ENCODE measurements around the gene MAT2A. TPM values are rescaled to one million over a fixed set of nuclear protein-coding genes. Genes with fewer than 3 reads are reported as not detected.
"Not testable (repeated sequence)": the region's sequence is repeated elsewhere in the genome, so short reads cannot be mapped to it uniquely, and the experiment has no call there.

MAT2A gene
- total RNA-seq, 1 donor from 2014 or later: 55.4 TPM

DNA sequence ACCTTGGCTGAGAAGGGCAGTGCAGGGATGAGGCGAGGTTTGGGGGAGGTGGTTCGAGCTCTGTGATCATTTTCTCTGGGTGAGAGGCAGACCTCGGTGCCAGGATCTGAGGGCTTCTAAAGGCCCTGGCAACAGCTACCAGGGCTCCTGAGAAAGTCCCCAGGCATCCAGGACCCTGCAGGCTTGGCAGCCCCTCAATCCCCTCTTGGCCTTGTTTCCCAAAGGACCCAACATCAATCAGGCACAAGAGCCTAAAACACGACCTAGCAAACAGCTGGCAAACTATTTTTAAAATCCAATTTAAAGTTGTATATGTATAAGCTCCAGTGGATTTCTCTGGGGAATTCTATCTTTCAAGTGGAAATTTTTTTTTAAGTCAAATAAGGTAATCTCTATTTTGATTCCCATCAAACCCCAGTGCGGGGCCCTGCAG, 15.0 kb upstream of the MAT2A start:
- DNase-seq (ENCODE audit: low spot score in 2 of 2) (no peak), FAIRE-seq (no peak)

DNA sequence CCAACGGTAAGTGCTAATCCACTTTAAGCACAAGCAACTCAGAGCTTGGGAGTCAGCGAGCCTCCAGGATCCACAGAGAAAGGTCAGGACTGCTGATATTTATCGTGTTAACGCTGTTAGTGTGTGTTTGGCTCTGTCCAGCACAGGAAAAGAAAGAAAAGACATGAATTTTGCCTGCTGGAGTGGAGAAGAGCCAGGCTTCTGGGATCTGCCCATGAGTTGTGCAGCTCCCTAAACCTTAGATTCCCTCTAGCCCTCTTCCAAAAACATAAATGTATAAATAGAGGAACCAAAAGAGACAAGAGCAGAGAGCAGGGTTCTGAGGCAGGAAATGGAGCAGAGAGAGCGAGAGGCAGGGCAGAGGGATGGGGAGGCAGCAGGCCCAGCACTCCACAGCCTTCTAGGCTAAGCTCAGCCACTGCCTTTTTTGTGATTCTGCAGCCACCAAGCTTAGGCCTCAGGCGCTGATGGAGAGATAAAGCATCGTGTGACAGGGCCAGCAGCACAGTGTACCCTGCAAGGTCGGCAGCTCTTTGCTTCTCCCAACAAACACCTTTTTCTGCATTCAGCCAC, 14.5 kb upstream of the MAT2A start:
- no peak for DNase-seq (ENCODE audit: low spot score in 2 of 2)

DNA sequence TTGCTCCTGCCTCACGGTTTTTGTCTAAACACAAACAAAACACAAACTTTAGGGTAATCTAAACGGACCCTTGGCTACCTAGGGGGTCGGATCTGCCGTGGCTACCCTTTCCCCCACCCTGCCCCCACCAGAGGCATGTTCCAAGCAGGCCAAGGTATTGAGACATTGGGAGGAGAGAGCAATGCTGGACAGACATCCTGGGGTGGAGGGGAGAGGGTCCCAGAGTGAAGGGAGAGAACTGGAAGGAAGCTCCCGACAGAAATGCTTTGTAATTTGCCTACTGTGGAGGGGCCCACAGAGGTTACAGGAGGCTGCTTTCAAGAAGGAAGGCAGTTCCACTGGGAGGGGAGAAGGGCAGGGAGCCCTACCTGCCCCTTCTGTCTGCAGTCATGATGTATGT, 13.9 kb upstream of the MAT2A start:
- FAIRE-seq (no peak), DNase-seq (ENCODE audit: low spot score in 2 of 2) (no peak)

More for the DNA sequence above, 14.5 kb upstream of the MAT2A start:
- FAIRE-seq: no peak

DNA sequence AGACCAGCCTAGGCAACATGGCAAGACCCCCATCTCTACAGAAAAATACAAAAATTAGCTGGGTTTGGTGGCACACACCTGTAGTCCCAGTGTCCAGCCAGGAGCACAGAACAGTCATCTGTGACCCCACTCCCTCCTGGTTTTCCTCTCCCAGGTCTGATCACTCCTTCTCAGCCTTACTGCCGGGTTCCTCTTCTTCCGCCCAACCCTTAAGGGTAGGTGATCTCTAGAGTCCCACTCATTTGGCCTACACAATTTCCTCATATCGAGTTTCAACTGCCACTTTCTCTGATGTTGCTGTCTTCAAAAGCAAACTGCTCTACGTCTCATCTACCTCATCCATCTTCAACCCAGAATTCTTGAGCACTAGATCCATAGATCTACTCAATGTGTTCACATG, 13.4 kb upstream of the MAT2A start:
- FAIRE-seq: no peak
- no peak for DNase-seq (ENCODE audit: low spot score in 2 of 2)

DNA sequence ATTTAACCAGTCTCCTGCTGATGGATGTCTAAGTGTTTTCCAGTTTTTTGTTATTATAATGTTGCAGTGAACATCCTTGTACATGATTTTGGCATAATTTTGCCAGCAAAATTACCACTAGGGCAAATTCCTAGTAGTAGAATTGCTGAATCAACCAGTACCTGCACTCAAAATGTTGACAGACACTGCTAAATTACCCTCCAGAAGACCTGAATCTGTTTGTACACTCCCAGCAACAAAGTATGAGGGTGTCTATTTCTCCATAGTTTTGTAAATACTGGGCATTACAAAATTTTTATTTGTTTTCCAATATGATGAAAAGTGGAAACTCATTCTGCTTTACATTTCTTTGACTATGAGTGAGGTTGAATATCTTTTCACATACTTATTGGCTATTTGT, 11.2 kb upstream of the MAT2A start:
- no peak for FAIRE-seq
- no peak for DNase-seq (ENCODE audit: low spot score in 2 of 2)

DNA sequence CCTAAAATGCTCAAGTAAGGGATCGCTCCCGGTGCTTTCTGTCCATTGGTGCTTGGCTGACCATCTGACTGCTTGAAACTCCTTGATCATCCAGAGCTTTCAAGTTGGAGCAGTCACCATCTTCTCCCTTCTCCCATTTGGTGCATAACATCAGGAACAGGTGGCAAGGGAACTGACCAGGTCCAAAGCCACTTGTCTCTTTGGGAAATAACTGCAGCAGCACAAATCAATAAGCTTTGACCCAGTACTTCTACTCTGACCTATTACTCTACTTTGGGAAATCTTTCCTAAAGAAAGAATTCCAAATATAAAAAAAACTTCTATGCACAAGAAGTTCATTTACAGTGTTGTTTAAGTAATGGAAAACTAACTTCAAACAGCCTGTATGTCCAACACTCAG, 10.6 kb upstream of the MAT2A start:
- DNase-seq (ENCODE audit: low spot score in 2 of 2) (no peak), FAIRE-seq (no peak)

DNA sequence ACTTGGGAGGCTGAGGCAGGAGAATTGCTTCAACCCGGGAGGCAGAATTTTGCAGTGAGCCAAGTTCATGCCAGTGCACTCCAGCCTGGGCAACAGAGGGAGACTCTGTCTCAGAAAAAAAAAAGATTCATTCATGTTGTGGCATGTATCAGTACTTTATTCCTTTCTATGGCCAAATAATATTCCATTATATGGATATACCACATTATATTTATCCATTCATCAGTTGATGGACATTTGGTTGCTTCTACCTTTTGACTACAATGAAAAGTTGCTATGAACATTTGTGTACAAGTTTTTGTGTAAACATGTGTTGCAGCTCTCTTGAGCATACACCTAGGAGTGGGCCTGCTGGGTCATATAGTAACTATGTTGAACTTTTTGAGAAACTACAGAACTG, 9.2 kb upstream of the MAT2A start:
- DNase-seq (ENCODE audit: low spot score in 2 of 2) (no peak), FAIRE-seq (no peak)

DNA sequence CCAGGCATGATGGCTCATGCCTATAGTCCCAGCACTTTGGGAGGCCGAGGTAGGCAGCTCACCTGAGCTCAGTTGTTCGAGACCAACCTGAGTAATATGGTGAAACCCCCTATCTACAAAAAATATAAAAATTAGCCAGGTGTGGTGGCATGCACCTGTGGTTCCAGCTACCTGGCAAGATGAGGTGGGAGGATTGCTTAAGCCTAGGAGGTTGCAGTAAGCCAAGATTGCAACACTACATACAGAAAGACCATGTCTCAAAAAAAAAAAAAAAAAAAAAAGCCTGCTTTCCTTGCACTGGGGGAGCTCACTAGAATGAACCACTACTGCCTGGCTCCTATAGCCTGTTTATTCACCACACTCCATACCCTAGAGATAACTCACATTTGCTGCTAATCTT, 7.4 kb upstream of the MAT2A start:
- no peak for FAIRE-seq
- no peak for DNase-seq (ENCODE audit: low spot score in 2 of 2)

DNA sequence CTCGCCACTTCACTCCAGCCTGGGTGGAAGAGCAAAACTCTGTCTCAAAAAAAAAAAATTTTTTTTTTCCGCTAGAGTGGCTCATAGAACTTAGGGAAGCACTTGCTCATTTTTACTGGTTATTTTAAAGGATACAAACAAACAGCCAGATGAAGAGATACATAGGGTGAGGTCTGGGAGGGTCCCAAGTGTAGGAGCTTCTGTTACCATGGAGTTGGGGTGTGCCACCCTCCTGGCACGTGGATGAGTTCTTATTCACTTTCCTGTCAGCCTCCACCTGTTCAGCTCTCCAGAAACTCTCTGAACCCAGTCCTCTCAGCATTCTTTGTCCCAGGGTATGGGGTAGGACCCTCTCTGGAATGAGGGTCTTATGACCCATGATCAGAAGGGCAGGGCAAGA, 4.9 kb upstream of the MAT2A start:
- no peak for FAIRE-seq
- no peak for DNase-seq (ENCODE audit: low spot score in 2 of 2)

DNA sequence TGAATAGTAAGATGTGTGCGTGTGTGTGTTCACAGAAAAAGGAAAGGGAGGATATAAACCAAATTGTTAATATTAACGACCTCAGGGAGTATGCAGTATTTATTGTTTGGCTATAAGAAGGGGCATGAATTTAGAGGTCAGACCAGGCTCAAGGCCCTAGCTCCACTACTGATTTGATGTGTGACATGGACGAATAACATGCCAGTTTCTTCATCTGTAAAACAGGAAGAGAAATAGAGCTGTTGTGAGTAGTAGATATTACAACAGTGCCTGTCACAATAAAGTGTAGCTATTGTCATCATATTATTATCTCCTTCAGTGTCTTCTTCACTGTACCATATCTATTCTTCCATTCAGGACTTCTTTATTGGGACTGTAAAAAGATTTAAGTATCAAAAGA, 4.1 kb upstream of the MAT2A start:
- no peak for DNase-seq (ENCODE audit: low spot score in 2 of 2)
- FAIRE-seq: no peak

DNA sequence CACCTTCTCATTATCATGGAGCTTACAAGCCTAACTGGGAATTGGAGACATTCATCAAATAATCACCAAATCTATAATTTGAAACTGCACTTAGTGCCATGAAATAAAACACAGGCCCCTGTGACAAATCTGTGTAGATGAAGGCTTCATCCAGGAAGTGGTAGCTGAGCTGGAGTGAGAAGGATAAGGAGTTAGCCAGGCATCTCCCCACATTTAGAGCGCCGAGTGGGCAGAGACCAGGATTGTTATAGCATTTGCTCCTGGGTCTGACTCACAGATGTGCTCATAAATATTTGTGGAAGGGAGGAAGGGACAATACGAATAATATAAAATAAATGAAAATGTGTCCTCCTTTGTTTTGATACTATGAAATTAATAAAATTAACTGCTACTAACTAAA, 2.5 kb upstream of the MAT2A start:
- FAIRE-seq (no peak), DNase-seq (ENCODE audit: low spot score in 2 of 2) (no peak)

DNA sequence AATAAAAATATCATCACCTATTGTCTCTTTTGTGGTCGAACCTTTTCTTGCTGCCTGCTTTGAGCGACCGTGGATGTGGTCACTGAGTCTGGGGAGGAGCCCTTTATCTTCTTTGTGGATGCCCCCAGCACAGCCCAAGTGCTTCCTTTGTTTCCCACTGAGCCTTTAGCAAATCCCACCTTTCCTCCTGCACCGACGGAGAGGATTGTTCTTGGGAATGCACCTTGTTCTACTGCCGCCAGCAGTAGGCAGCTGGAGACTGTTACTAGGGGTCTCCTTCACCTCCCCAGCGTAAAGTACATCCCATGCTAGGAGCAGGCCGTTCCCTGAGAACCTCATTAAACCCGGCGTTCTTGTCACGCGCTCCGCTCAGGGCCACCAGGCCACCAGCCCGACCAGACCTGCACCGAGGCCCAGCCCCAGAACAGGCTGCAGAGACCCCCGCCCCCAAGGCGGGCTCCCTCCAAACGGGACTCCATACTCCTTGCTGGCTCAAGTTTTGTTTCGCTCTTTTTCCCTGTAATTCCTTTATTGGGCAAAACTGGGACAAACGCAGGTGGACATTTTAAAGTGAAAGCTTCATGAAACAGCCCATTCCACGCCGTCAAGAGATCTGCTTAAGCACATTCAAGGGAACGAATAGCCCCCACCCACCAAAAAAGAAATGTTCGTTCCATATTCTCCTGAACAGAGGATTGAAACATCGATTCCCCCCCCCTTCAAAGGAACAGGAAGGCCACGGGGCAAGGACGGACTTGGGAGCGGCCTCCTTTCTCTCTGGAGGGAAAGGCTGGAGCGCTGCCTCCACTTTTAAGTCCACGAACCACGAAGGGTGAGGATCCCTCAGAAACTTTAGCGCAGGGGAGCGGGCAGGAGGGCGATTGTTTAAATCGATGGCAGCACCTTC, 1.1 kb upstream of the MAT2A start:
- FAIRE-seq: no peak
- peak in 1 of 2 donors; percentile 49 for DNase-seq (ENCODE audit: low spot score in 2 of 2)

DNA sequence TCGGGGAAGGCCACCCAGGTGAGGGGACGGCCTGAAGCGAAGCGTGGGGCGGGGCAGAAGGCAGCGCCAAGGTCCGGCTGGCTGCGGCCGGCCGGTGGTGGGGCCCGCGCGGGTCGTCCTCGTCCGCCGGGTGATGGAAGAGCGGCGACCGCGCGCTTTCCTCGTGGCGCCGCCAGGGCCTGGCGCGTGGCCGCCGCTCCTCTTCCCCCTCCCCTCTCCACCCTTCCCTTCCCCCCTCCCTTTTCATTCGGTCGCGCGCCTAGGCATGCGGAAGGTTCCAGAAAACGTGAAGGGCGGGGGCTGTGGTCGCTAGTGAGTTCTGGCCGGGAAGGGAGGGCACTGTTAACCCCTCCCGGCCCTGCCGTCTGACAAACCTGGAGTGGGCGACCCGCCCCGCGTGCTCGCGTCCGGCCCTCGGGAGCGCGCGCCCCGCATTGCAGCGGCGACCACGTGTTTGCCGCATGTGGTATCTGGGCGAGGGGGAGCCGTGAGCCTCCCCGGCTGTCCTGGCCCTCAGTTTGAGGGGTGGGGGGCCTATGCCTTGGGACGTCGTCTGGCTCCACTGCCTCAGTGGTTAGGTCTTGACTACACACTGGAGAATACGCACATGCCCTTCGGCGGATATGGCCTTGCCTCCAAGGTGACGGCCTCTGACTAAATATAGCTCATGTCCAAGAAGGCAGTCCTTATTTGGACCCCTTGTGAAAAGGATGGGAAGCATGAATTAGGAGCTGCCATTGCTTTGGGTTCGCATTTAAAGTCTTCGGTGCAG, 579 bp downstream of the MAT2A start:
- DNase-seq (ENCODE audit: low spot score in 2 of 2): peak; percentile 63 to 75
- no peak for FAIRE-seq

DNA sequence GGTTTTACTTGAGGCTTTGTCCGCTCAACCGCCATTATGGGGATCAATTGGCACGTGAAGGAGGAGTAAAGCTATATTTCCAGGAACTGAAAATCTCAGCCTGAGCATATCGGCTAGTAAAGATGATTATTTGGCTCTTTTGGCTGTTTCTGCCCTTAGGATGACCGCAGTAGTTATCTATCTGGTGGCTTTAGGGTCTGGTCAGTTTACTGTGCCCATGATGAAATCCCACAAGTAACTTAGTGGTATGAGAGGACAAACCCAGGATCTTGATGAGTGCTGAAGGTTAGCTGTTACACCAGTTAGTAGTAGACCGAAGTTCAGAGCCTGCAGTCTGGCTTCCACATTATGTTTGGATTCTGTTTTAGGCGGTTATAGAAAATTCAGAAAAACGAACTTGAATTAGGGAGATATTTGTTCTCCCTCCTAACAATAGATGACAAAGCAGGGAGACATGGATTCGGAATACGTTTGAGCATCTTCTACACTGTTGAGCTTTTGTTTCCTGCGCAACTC, 1.2 kb downstream of the MAT2A start:
- DNase-seq (ENCODE audit: low spot score in 2 of 2): no peak
- FAIRE-seq: no peak

DNA sequence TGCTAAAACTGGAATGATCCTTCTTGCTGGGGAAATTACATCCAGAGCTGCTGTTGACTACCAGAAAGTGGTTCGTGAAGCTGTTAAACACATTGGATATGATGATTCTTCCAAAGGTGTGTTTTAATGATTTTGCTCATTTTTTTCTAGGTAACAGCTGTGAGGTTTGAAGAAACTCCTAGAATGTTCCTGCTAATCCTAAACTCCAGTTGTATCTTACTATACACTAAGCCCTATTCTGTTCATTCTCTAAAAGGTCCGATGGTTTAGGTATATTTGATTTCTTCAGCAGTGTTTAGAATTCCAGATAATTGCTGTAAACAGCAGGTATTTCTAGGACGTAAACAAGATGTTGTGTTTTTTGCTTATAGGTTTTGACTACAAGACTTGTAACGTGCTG, 2.3 kb downstream of the MAT2A start:
- no peak for DNase-seq (ENCODE audit: low spot score in 2 of 2)
- no peak for FAIRE-seq

DNA sequence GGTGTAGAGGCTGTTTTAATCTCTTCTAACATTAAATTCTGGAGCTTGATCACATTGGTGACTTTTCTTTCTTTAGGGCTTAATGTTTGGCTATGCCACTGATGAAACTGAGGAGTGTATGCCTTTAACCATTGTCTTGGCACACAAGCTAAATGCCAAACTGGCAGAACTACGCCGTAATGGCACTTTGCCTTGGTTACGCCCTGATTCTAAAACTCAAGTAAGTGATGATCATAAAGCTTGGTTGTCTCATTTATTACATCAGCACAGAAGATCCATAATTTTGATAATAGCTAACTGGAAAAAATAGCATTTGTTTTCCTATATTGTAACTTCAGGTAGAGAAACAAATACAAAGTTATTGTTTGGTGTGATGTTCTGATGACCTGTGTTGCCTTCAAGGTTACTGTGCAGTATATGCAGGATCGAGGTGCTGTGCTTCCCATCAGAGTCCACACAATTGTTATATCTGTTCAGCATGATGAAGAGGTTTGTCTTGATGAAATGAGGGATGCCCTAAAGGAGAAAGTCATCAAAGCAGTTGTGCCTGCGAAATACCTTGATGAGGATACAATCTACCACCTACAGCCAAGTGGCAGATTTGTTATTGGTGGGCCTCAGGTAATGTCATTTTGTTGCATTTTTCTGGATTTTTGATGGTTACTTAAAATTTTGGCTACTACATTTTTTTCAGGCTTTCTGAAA, 2.9 kb downstream of the MAT2A start:
- no peak for DNase-seq (ENCODE audit: low spot score in 2 of 2)

DNA sequence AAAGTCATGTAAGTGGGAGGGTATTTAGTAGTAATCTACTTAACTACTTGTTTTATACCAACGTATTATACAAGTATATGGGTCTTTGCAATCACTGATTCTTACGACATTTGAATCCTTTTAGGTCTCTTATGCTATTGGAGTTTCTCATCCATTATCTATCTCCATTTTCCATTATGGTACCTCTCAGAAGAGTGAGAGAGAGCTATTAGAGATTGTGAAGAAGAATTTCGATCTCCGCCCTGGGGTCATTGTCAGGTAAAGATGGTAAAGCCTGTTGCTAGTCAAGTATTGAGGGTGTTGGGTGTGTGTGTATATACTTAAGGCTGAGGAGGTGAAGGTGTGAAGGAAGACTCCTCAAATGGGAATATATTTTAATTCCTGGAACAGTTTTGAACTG, 3.8 kb downstream of the MAT2A start:
- no peak for DNase-seq (ENCODE audit: low spot score in 2 of 2)
- no peak for FAIRE-seq

More for the DNA sequence above, 2.9 kb downstream of the MAT2A start:
- FAIRE-seq: no peak

DNA sequence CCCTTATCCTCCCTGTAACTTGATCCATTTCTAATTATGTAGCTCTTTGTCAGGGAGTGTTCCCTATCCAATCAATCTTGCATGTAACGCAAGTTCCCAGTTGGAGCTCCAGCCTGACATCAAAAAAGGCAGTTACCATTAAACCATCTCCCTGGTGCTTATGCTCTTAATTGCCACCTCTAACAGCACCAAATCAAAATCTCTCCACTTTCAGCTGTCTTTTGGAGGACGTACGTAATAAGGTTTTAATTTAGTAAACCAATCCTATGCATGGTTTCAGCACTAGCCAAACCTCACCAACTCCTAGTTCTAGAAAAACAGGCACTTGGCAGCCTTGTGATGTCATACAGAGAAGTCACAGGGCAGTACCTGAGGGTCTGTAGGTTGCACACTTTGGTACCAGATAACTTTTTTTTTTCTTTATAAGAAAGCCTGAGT, 5.3 kb downstream of the MAT2A start:
- not testable (repeated sequence) for DNase-seq (ENCODE audit: low spot score in 2 of 2); FAIRE-seq

DNA sequence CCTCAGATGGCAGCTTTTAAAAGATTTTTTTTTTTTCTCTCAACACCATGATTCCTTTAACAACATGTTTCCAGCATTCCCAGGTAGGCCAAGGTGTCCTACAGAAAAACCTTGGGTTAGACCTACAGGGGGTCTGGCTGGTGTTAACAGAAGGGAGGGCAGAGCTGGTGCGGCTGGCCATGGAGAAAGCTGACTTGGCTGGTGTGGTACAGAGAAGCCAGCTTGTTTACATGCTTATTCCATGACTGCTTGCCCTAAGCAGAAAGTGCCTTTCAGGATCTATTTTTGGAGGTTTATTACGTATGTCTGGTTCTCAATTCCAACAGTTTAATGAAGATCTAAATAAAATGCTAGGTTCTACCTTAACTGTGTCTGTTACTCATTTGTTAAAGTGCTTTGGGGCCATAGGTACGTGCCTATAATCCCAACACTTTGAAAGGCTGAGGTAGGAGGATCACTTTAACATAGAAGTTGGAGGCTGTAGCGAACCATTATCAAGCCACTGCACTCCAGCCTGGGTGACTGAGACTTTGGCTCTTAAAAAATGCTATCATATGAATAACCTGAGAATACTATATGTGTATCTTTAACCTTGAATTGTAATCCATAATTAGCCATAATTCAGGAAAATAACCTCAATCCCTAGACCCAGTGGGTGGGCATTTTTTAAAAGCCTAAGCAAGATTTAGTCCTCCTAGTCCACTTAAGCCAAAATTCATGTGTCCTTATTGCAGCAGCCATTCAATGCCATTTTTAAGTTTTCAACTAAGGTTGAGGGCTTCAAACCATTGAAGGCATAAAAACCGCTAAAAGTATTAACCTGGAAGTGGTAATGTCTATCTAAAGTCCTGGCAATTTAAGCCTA, 6.2 kb downstream of the MAT2A start:
- FAIRE-seq; DNase-seq (ENCODE audit: low spot score in 2 of 2): not testable (repeated sequence)

All from frontal cortex (tissue), 4 donors.